Measurements from ENCODE around the gene DAAM2.

DAAM2 gene

GRCh38 chr6:39791850-39792539 lies at the start of gene DAAM2:
DAAM2 (plus strand) TSS chr6:39792376; CDS start chr6:39856303, 63,927 bp downstream.
- TF ChIP-seq GATA2 (IDR thresholded peaks at IDR 0.05; ENCODE audit: low read depth, low read length) (no peak), GATA3 (IDR thresholded peaks at IDR 0.05; ENCODE audit: low read depth, low read length) (no peak)

GRCh38 chr6:39746795-39747194 lies 45.4 kb upstream of the DAAM2 start:
- TF ChIP-seq GATA3 (IDR thresholded peaks at IDR 0.05; ENCODE audit: low read depth, low read length): no peak
- no peak for TF ChIP-seq GATA2 (IDR thresholded peaks at IDR 0.05; ENCODE audit: low read depth, low read length)

GRCh38 chr6:39752835-39753724 lies 39.1 kb upstream of the DAAM2 start:
- TF ChIP-seq GATA3 (IDR thresholded peaks at IDR 0.05; ENCODE audit: low read depth, low read length): no peak
- TF ChIP-seq GATA2 (IDR thresholded peaks at IDR 0.05; ENCODE audit: low read depth, low read length): no peak

- no peak for TF ChIP-seq GATA2 (IDR thresholded peaks at IDR 0.05; ENCODE audit: low read depth, low read length)
- TF ChIP-seq GATA3 (IDR thresholded peaks at IDR 0.05; ENCODE audit: low read depth, low read length): no peak
These were observed 38.5 kb upstream of the DAAM2 start for GRCh38 chr6:39753725-39754045.

GRCh38 chr6:39754514-39755115 lies 37.6 kb upstream of the DAAM2 start:
- TF ChIP-seq GATA3 (IDR thresholded peaks at IDR 0.05; ENCODE audit: low read depth, low read length) (no peak), GATA2 (IDR thresholded peaks at IDR 0.05; ENCODE audit: low read depth, low read length) (no peak)

GRCh38 chr6:39755231-39755630 lies 36.9 kb upstream of the DAAM2 start:
- TF ChIP-seq GATA2 (IDR thresholded peaks at IDR 0.05; ENCODE audit: low read depth, low read length): no peak

GRCh38 chr6:39756582-39756981 lies 35.6 kb upstream of the DAAM2 start:
- no peak for TF ChIP-seq GATA2 (IDR thresholded peaks at IDR 0.05; ENCODE audit: low read depth, low read length)
- no peak for TF ChIP-seq GATA3 (IDR thresholded peaks at IDR 0.05; ENCODE audit: low read depth, low read length)

GRCh38 chr6:39758905-39759605 lies 33.1 kb upstream of the DAAM2 start:
- no peak for TF ChIP-seq GATA3 (IDR thresholded peaks at IDR 0.05; ENCODE audit: low read depth, low read length)
- TF ChIP-seq GATA2 (IDR thresholded peaks at IDR 0.05; ENCODE audit: low read depth, low read length): no peak

- TF ChIP-seq GATA2 (IDR thresholded peaks at IDR 0.05; ENCODE audit: low read depth, low read length) (no peak), GATA3 (IDR thresholded peaks at IDR 0.05; ENCODE audit: low read depth, low read length) (no peak)
These were observed 31.8 kb upstream of the DAAM2 start for GRCh38 chr6:39760226-39760952.

- no peak for TF ChIP-seq GATA2 (IDR thresholded peaks at IDR 0.05; ENCODE audit: low read depth, low read length)
- TF ChIP-seq GATA3 (IDR thresholded peaks at IDR 0.05; ENCODE audit: low read depth, low read length): no peak
These were observed 26.6 kb upstream of the DAAM2 start for GRCh38 chr6:39765508-39766065.

- TF ChIP-seq GATA2 (IDR thresholded peaks at IDR 0.05; ENCODE audit: low read depth, low read length) (no peak), GATA3 (IDR thresholded peaks at IDR 0.05; ENCODE audit: low read depth, low read length) (no peak)
These were observed 23.2 kb upstream of the DAAM2 start for GRCh38 chr6:39769012-39769411.

GRCh38 chr6:39770446-39770845 lies 21.7 kb upstream of the DAAM2 start:
- no peak for TF ChIP-seq GATA3 (IDR thresholded peaks at IDR 0.05; ENCODE audit: low read depth, low read length)
- TF ChIP-seq GATA2 (IDR thresholded peaks at IDR 0.05; ENCODE audit: low read depth, low read length): no peak

GRCh38 chr6:39772559-39773273 lies 19.5 kb upstream of the DAAM2 start:
- TF ChIP-seq GATA2 (IDR thresholded peaks at IDR 0.05; ENCODE audit: low read depth, low read length): no peak
- TF ChIP-seq GATA3 (IDR thresholded peaks at IDR 0.05; ENCODE audit: low read depth, low read length): no peak

All from SH-SY5Y (cell line).